Stimulated activated CD4-positive, alpha-beta T cell treated with anti-CD3 and anti-CD28 coated beads, Interleukin-12 subunit alpha, Interleukin-12 subunit beta, amount 100 ng/mL, for 4 hours (primary cell): ENCODE measurements around the gene CACYBP.

Source experiments
- DNase-seq: peaks from one replicate; pipeline ENCODE4 v3.0.0-alpha.2; 2020

The CACYBP gene

GRCh38 chr1:174999936-175000696 lies at the start of gene CACYBP:
Gene CACYBP, plus strand, starts transcription at chr1:174999947. Its CDS starts 234 bp downstream, at chr1:175000181.
- DNase-seq, result peak; percentile 38

GRCh38 chr1:174953285-174954072 lies 46.3 kb upstream of the CACYBP start:
- DNase-seq, result no peak

GRCh38 chr1:174954073-174954460 lies 45.7 kb upstream of the CACYBP start:
- DNase-seq, result no peak

GRCh38 chr1:174954671-174955669 lies 44.8 kb upstream of the CACYBP start:
- no peak for DNase-seq

GRCh38 chr1:174956086-174956485 lies 43.7 kb upstream of the CACYBP start:
- DNase-seq, result no peak

- no peak for DNase-seq
Measured at GRCh38 chr1:174956976-174957375, 42.8 kb upstream of the CACYBP start.

GRCh38 chr1:174957829-174958228 lies 41.9 kb upstream of the CACYBP start:
- no peak for DNase-seq

- DNase-seq, result no peak
Measured at GRCh38 chr1:174958396-174958795, 41.4 kb upstream of the CACYBP start.

GRCh38 chr1:174960362-174960761 lies 39.4 kb upstream of the CACYBP start:
- no peak for DNase-seq

- DNase-seq, result no peak
Measured at GRCh38 chr1:174963529-174964125, 36.1 kb upstream of the CACYBP start.

- no peak for DNase-seq
Measured at GRCh38 chr1:174964261-174964971, 35.3 kb upstream of the CACYBP start.

GRCh38 chr1:174964972-174965361 lies 34.8 kb upstream of the CACYBP start:
- no peak for DNase-seq

GRCh38 chr1:174965362-174966007 lies 34.3 kb upstream of the CACYBP start:
- DNase-seq, result no peak

GRCh38 chr1:174966008-174966572 lies 33.7 kb upstream of the CACYBP start:
- no peak for DNase-seq

- DNase-seq, result no peak
Measured at GRCh38 chr1:174967845-174968705, 31.7 kb upstream of the CACYBP start.

- DNase-seq, result no peak
Measured at GRCh38 chr1:174968750-174969244, 30.9 kb upstream of the CACYBP start.

- no peak for DNase-seq
Measured at GRCh38 chr1:174969977-174970376, 29.8 kb upstream of the CACYBP start.

GRCh38 chr1:174971466-174971865 lies 28.3 kb upstream of the CACYBP start:
- DNase-seq, result no peak

GRCh38 chr1:174971902-174972301 lies 27.8 kb upstream of the CACYBP start:
- no peak for DNase-seq

- no peak for DNase-seq
Measured at GRCh38 chr1:174974711-174975119, 25.0 kb upstream of the CACYBP start.
